Fibroblast of lung (primary cell): ENCODE results near the gene RELCH. TPM values are rescaled to one million over a fixed set of nuclear protein-coding genes. Genes with fewer than 3 reads are reported as not detected.

ENCODE experiments used
- DNase-seq, 2 donors: peaks; one replicate each; pipeline versions ENCODE4 v3.0.0 to v3.0.0-alpha.2; 2010; ENCODE audit warnings: low read depth in 2 of 2
- H2AFZ ChIP-seq: 2 replicates; pipeline ENCODE4 v1.5.1; 2012; ENCODE audit warnings: low read length, control low read depth, inconsistent platforms
- H3K27ac ChIP-seq: 2 replicates; pipeline ENCODE4 v1.5.1; 2011; ENCODE audit warnings: low read length, control low read depth; ENCODE audit not compliant: insufficient read depth
- H3K27me3 ChIP-seq: 2 replicates; pipeline ENCODE4 v1.5.1; 2011; ENCODE audit warnings: mild to moderate bottlenecking, low read length; ENCODE audit not compliant: control insufficient read depth, insufficient read depth
- H3K36me3 ChIP-seq: 2 replicates; pipeline ENCODE4 v1.5.1; 2011; ENCODE audit warnings: low read length; ENCODE audit not compliant: control insufficient read depth, insufficient read depth
- H3K4me1 ChIP-seq: 2 replicates; pipeline ENCODE4 v1.5.1; 2011; ENCODE audit warnings: low read length; ENCODE audit not compliant: control insufficient read depth, insufficient read depth; ENCODE audit errors: extremely low read depth
- H3K4me2 ChIP-seq: 2 replicates; pipeline ENCODE4 v1.5.1; 2011; ENCODE audit warnings: low read length, control low read depth; ENCODE audit not compliant: insufficient read depth; ENCODE audit errors: extremely low read depth
- H3K4me3 ChIP-seq, 4 experiments: fragments of 200-600 bp in 1 of 4; sonication (generic) in 1 of 4; replicated peaks in 1 of 4; 2 replicates each; pipeline ENCODE4 v1.5.1; 2011 to 2016; ENCODE audit warnings: low read length in 4 of 4, low read depth in 3 of 4, mild to moderate bottlenecking in 3 of 4, control low read depth in 2 of 4, inconsistent platforms in 1 of 4, mixed read lengths in 1 of 4; ENCODE audit not compliant: insufficient read depth in 1 of 4; ENCODE audit errors: control extremely low read depth in 1 of 4
- H3K79me2 ChIP-seq: 2 replicates; pipeline ENCODE4 v1.5.1; 2012; ENCODE audit warnings: mild to moderate bottlenecking, low read length, inconsistent platforms; ENCODE audit not compliant: control insufficient read depth, insufficient read depth
- H3K9ac ChIP-seq: 2 replicates; pipeline ENCODE4 v1.5.1; 2011; ENCODE audit warnings: mild to moderate bottlenecking, low read length, control low read depth; ENCODE audit not compliant: insufficient read depth
- H3K9me3 ChIP-seq: 2 replicates; pipeline ENCODE4 v1.5.1; 2012; ENCODE audit warnings: low read depth, low read length; ENCODE audit not compliant: control insufficient read depth, insufficient read depth
- H4K20me1 ChIP-seq: 2 replicates; pipeline ENCODE4 v1.5.1; 2011; ENCODE audit warnings: low read length; ENCODE audit not compliant: control insufficient read depth, insufficient read depth; ENCODE audit errors: extremely low read depth
- EZH2 ChIP-seq: IDR thresholded peaks from 2 replicates; pipeline ENCODE4 v1.5.1; 2012; ENCODE audit warnings: low read length, control low read depth, mild to moderate bottlenecking; ENCODE audit errors: missing control alignments
- polyA plus RNA-seq, 2 donors: library from polyadenylated mRNA; depleted of rRNA in 1 of 2; stranded (reverse) in 1 of 2; unstranded in 1 of 2; fragments of >200 nt; gene quantifications; 2 replicates each; pipeline ENCODE4 v1.2.1, GENCODE V29; 2011 to 2012; ENCODE audit warnings: missing spikeins in 1 of 2
- total RNA-seq: library from RNA; depleted of rRNA; stranded (reverse); fragments of >200 nt; gene quantifications from 2 replicates; pipeline ENCODE4 v1.2.1, GENCODE V29; 2014
- TF ChIP-seq, protein P1 (sequence below), 2 donors: IDR thresholded peaks in 1 of 2; conservative IDR thresholded peaks in 1 of 2; 1 replicate in 1 of 2; 2 replicates in 1 of 2; pipeline ENCODE4 v1.5.1; 2011 to 2012; ENCODE audit warnings: low read length in 2 of 2, control low read depth in 1 of 2, inconsistent platforms in 1 of 2, low read depth in 1 of 2, mild to moderate bottlenecking in 1 of 2

RELCH gene
- total and polyA plus RNA-seq, 2 donors (not counting 1 experiment from before 2014, with no cell fraction given), result 13.1 to 34.5 TPM

- no peaks in the 10 kb centered on the region for H3K4me1 ChIP-seq
- peaks cover 1% of the 10 kb centered on the region for H3K36me3 ChIP-seq
- no peak for DNase-seq
Measured at GRCh38 chr18:62226047-62226446, 39.0 kb downstream of the RELCH start.

GRCh38 chr18:62236252-62236651 lies 49.2 kb downstream of the RELCH start:
- H4K20me1 ChIP-seq, result no peaks in the 10 kb centered on the region
- H3K79me2 ChIP-seq, result no peaks in the 10 kb centered on the region
- TF ChIP-seq, protein P1, sequence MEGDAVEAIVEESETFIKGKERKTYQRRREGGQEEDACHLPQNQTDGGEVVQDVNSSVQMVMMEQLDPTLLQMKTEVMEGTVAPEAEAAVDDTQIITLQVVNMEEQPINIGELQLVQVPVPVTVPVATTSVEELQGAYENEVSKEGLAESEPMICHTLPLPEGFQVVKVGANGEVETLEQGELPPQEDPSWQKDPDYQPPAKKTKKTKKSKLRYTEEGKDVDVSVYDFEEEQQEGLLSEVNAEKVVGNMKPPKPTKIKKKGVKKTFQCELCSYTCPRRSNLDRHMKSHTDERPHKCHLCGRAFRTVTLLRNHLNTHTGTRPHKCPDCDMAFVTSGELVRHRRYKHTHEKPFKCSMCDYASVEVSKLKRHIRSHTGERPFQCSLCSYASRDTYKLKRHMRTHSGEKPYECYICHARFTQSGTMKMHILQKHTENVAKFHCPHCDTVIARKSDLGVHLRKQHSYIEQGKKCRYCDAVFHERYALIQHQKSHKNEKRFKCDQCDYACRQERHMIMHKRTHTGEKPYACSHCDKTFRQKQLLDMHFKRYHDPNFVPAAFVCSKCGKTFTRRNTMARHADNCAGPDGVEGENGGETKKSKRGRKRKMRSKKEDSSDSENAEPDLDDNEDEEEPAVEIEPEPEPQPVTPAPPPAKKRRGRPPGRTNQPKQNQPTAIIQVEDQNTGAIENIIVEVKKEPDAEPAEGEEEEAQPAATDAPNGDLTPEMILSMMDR (conservative IDR thresholded peaks at IDR 0.05 in 1 of 2, IDR thresholded peaks at IDR 0.05 in 1 of 2; ENCODE audit: low read depth in 1 of 2, low read length in 2 of 2), result no peak
- TF ChIP-seq EZH2, result no peak
- DNase-seq, result no peak
- no peak overlapping the region for H2AFZ ChIP-seq
- no peaks in the 10 kb centered on the region for H3K27me3 ChIP-seq
- no peaks in the 10 kb centered on the region for H3K9me3 ChIP-seq
- H3K27ac ChIP-seq, result no peak overlapping the region
- no peak overlapping the region for H3K4me3 ChIP-seq
- H3K9ac ChIP-seq, result no peak overlapping the region
- no peak overlapping the region for H3K4me2 ChIP-seq
- no peaks in the 10 kb centered on the region for H3K36me3 ChIP-seq
- H3K4me1 ChIP-seq, result no peaks in the 10 kb centered on the region

More at GRCh38 chr18:62226047-62226446, 39.0 kb downstream of the RELCH start:
- TF ChIP-seq, protein P1 (conservative IDR thresholded peaks at IDR 0.05 in 1 of 2, IDR thresholded peaks at IDR 0.05 in 1 of 2; ENCODE audit: low read depth in 1 of 2, low read length in 2 of 2), result no peak
- TF ChIP-seq EZH2, result no peak
- H3K27me3 ChIP-seq, result no peaks in the 10 kb centered on the region
- no peak overlapping the region for H3K4me2 ChIP-seq
- no peak overlapping the region for H2AFZ ChIP-seq
- H3K79me2 ChIP-seq, result no peaks in the 10 kb centered on the region
- H3K9me3 ChIP-seq, result no peaks in the 10 kb centered on the region
- no peak overlapping the region for H3K4me3 ChIP-seq
- no peaks in the 10 kb centered on the region for H4K20me1 ChIP-seq
- no peak overlapping the region for H3K27ac ChIP-seq
- H3K9ac ChIP-seq, result no peak overlapping the region

DNA sequence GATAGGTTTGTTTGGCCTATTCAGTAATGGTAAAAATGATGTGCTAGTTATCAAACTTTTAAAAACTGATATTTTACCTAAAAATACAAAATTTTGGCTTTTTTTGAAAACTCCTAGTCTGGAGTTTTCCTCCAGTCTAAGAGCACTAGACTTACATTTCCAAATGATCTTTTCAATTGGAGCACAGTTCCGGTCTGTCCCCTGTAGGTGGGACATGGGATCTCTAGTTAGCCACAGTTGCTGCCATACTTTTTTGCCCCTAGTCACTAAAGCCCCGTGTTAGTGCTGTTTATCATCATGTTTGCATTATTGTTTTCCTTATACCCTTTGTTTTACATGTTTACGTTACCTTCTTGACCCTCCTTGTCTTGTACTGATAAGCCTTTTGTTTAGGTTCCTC lies 52.4 kb downstream of the RELCH start:
- Histone ChIP-seq H4K20me1 (no peaks in the 10 kb centered on the region), H3K4me2 (no peak overlapping the region), H3K9ac (no peak overlapping the region), H2AFZ (no peak overlapping the region), H3K4me1 (no peaks in the 10 kb centered on the region), H3K27ac (no peak overlapping the region), H3K36me3 (no peaks in the 10 kb centered on the region), H3K27me3 (no peaks in the 10 kb centered on the region), H3K9me3 (no peaks in the 10 kb centered on the region), H3K4me3 (no peak overlapping the region), H3K79me2 (no peaks in the 10 kb centered on the region)
- TF ChIP-seq, protein P1 (conservative IDR thresholded peaks at IDR 0.05 in 1 of 2, IDR thresholded peaks at IDR 0.05 in 1 of 2; ENCODE audit: low read depth in 1 of 2, low read length in 2 of 2), result no peak
- TF ChIP-seq EZH2, result no peak
- DNase-seq, result no peak
